HS-27A (cell line): Measurements from ENCODE around the gene C22orf42.
"Not testable (repeated sequence)": the region's sequence is repeated elsewhere in the genome, so short reads cannot be mapped to it uniquely, and the experiment has no call there.

Source experiments
- DNase-seq: peaks from one replicate; pipeline ENCODE4 v3.0.0-alpha.2; 2012; ENCODE audit warnings: low read depth, missing footprints

Gene C22orf42

GRCh38 chr22:32134796-32135195 is 24.3 kb downstream of the C22orf42 start:
- not testable (repeated sequence) for DNase-seq

DNA sequence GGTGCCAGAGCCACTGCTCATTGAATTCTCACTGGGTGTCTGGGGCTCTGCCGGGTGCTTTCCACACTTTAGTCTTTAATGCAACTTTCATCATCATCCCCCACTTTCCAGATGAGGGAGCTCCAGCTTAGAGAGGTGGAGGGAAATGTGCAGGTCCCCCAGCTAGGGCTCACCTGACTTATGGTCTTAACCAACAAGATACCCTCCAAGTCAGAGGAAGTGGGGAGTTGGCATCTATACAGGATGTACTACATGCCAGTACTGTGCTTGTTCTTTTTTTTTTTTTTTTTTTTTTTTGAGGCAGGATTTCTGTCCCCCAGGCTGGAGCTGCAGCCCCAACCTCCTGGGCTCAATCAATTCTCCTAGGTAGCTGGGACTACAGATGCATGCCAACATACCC is 26.3 kb downstream of the C22orf42 start:
- DNase-seq, result no peak

- DNase-seq, result no peak
Observed at GRCh38 chr22:32132126-32132525, 27.0 kb downstream of the C22orf42 start.

DNA sequence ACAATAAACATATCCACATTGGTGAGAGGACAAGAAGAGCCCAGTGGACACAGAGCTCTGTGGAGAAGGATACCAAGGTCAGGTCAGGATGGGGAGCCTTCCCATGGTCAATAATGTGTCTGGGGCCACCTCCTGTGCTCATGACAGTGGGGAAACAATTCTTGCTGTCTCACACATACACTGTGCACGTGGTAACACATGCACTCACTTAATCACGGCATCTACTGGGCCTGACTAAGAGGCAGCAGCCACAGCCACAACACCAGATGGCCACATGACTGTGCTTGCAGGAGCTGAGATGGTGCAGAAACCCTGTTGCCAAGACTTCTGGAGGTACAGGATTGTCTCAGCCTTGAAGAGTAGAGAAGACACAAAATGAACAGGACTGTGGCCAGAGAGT is 28.6 kb downstream of the C22orf42 start:
- DNase-seq, result no peak

GRCh38 chr22:32127904-32128303 is 31.2 kb downstream of the C22orf42 start:
- no peak for DNase-seq

DNA sequence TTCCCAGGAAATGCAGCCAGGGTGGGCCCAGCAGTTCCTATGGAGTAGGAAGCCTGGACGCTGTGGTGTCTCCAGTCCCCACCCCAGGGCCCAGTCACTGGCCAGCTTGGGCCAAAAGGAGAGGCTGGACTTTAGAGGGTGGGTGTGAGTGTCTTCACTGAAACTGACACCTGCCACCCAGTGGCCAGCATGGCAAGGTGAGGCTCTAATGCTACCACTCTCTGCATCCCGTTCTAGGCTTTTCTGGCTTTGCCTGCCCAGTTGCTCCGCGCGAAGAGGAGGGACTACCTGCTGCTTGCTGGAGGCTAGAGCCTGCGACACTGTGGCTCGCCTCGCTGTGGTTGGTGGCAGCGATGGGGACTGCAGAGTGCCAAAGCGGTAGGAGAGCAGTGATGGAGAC is 35.4 kb downstream of the C22orf42 start:
- no peak for DNase-seq

- DNase-seq, result no peak
Observed at GRCh38 chr22:32122899-32123298, 36.2 kb downstream of the C22orf42 start.

DNA sequence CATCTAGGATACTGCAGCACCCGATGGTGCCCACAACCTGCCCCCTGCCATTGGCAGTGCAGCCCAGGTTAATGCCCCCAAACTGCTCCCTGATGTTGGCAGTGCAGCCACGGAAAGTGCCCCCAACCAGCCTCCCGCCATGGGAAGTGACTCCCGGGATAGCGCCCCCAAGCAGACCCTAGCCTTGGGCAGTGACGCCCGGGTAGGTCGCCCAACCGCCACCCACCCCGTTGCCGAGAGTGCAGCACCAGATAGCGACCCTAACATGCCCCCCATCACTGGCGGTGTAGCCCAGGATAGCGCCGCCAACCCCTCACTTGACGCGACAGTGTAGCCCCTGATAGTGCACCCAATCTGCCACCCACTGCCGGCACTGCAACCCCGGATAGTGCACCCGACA is 38.5 kb downstream of the C22orf42 start:
- no peak for DNase-seq

DNA sequence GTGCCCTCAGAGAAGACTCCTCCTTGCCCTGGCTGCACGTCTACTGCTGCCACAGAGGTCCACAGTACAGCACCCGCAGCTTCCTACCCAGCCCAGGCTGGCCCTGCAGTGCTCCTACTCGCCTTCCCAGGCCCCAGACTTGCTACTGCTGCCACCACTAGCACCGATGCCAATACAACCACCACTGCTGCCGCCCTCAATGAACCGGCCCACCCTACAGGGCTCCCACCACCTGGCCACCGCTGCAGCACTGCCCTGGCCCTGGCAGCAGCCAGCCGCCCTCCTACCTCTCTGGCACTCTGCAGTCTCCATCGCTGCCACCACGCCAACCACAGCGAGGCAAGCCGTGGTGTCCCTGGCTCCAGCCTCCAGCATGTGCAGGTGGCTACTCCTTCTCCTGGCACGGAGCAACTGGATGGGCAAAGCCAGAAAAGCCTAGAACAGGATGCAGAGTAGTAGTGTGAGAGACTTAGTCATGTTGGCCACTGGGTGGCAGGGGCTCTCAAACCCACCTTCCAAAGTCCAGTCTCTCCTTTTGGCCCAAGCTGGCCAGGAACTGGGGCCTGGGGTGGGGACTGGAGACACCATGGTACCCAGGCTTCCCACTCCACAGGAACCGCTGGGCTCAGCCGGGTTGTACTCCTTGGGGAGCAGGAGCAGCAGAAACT is 39.4 kb downstream of the C22orf42 start:
- DNase-seq, result no peak

DNA sequence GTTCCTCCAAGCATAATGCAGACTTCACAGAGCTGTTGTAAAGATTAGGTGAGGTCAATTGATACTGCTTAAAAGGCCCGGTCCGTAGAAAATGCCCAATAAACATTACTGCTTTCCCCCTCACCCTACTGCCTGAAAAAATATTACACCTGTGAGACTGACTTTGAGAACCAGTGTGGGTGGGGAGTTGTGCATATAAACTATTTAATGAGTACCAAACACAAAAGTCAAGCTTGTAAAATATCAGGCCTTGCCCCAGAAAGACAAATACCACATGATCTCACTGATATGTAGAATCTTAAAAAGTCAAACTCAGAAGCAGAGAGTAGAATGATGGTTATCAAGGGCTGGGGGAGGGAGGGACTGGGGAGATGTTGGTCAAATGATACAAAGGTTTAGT is 46.7 kb downstream of the C22orf42 start:
- DNase-seq, result no peak

GRCh38 chr22:32106930-32107329 is 52.2 kb downstream of the C22orf42 start:
- no peak for DNase-seq

- DNase-seq, result no peak
Observed at GRCh38 chr22:32103658-32104315, 55.3 kb downstream of the C22orf42 start.

DNA sequence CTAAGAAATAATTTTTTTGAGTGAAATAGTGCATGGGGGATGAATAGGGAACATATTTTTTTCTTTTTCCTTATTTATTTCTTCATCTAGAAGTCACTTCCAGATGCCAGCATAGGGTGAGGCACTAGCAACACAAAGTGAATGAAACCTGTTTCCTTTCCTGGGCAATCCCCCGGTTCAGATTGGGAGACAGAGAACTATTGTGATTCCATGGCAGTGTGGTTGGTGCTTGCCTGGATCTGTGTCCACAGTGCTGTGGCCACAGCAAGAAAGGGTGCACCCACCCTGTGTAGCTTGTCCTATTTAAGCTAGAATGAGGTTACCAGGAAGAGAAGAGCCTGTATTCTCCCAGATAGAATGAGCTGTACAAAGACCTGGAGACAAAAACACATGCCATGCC is 58.4 kb downstream of the C22orf42 start:
- no peak for DNase-seq
